ENCODE measurements around the gene STX5.

DNA sequence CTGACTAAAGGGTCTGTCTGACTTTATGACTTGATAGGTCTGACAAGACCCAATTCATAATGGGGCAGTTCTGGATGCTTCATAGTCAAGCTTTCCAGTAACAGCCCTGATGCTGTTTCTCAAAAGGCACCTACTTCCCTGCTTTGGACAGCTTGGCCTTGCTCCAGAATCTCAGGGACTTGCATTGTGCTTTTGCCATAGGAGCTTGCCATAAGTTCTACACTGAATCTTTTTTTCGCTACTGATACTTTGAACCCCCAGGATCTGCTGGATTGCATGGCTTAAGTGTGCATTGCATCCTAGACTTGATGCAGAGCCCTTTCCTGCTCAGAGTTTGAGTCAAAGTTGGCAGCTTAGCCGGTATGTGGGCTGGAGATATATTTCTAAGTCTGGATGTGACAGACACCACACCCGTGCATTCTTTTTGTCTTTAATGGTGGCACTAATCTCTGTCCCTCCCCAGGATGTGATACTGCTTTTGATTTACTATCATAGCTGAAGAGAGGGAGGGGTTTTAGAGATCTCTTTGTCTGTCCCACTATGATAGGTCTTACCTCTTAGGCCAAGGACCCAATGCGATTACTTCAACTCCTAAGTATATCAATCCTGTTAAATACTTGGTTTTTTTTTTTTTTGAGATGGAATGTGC lies 32.0 kb upstream of the STX5 start:
- TF ChIP-seq EZH2 (optimal IDR thresholded peaks at IDR 0.05; ENCODE audit: low read depth, low read length) = no peak
- no peak for TF ChIP-seq CTCF (IDR thresholded peaks at IDR 0.05; ENCODE audit: low read length)
- TF ChIP-seq EZH2phosphoT487 (IDR thresholded peaks at IDR 0.05; ENCODE audit: low read length) = no peak

Measured in MM.1S (cell line).